SK-N-SH treated with all-trans-retinoic acid at 6 μM for 48 hours (cell line): ENCODE results near the gene CIAO2A.

ENCODE experiments used
- ARNTL ChIP-seq: fragments of 450-650 bp; formaldehyde crosslinking; IDR thresholded peaks from 2 replicates; pipeline ENCODE4 v1.5.0; 2020; ENCODE audit warnings: low read depth, mild to moderate bottlenecking, moderate library complexity, borderline replicate concordance
- BACH2 ChIP-seq: fragments of 250-450 bp; sonication (Bioruptor Pico); IDR thresholded peaks from 2 replicates; pipeline ENCODE4 v1.9.0; 2021; ENCODE audit warnings: mild to moderate bottlenecking, borderline replicate concordance
- CREB5 ChIP-seq: fragments of 250-450 bp; sonication (Bioruptor Pico); IDR thresholded peaks from 2 replicates; pipeline ENCODE4 v1.5.1; 2020; ENCODE audit warnings: low read depth, mild to moderate bottlenecking, moderate library complexity
- CSRNP3 ChIP-seq: fragments of 250-450 bp; sonication (Bioruptor Pico); IDR thresholded peaks from 2 replicates; pipeline ENCODE4 v1.5.1; 2021; ENCODE audit warnings: mild to moderate bottlenecking, moderate library complexity
- ISL1 ChIP-seq: fragments of 250-450 bp; sonication (Bioruptor Pico); IDR thresholded peaks from 2 replicates; pipeline ENCODE4 v2.1.2; 2022; ENCODE audit warnings: mild to moderate bottlenecking, moderate library complexity
- PATZ1 ChIP-seq: fragments of 250-450 bp; sonication (Bioruptor Pico); IDR thresholded peaks from 2 replicates; pipeline ENCODE4 v1.8.0; 2020; ENCODE audit warnings: mild to moderate bottlenecking, moderate library complexity, borderline replicate concordance
- PPARA ChIP-seq: fragments of 250-450 bp; sonication (Bioruptor Pico); IDR thresholded peaks from 2 replicates; pipeline ENCODE4 v1.5.0; 2020; ENCODE audit warnings: mild to moderate bottlenecking, borderline replicate concordance
- TCF4 ChIP-seq: fragments of 250-450 bp; sonication (Bioruptor Pico); IDR thresholded peaks from 2 replicates; pipeline ENCODE4 v1.8.0; 2021; ENCODE audit warnings: mild to moderate bottlenecking, moderate library complexity, borderline replicate concordance
- ZFP3 ChIP-seq: fragments of 250-450 bp; sonication (Bioruptor Pico); IDR thresholded peaks from 2 replicates; pipeline ENCODE4 v1.5.0; 2020; ENCODE audit warnings: mild to moderate bottlenecking, moderate library complexity
- ZFP30 ChIP-seq: fragments of 450-650 bp; formaldehyde crosslinking; IDR thresholded peaks from 2 replicates; pipeline ENCODE4 v1.5.0; 2022; ENCODE audit warnings: mild to moderate bottlenecking, moderate library complexity
- ZNF565 ChIP-seq: fragments of 450-650 bp; formaldehyde crosslinking; conservative IDR thresholded peaks from 2 replicates; pipeline ENCODE4 v1.5.0; 2020; ENCODE audit warnings: low read depth, mild to moderate bottlenecking, moderate library complexity

GRCh38 chr15:64125978-64126377 lies 32.3 kb upstream of the CIAO2A start:
- TF ChIP-seq PATZ1 (CRISPR knock-in tag) (no peak), ISL1 (CRISPR knock-in tag) (no peak), CSRNP3 (CRISPR knock-in tag) (no peak), PPARA (CRISPR knock-in tag) (no peak), TCF4 (CRISPR knock-in tag) (no peak), ZFP3 (no peak), ZNF565 (no peak), ZFP30 (no peak), BACH2 (CRISPR knock-in tag) (no peak), ARNTL (CRISPR knock-in tag) (no peak), CREB5 (CRISPR knock-in tag) (no peak)
